GM19455 (cell line): Measurements from ENCODE around the gene SACM1L.

Experiments
- ATAC-seq: cut with Tn5 transposase; IDR thresholded peaks from one replicate; pipeline ENCODE4 v1.9.1; 2021; ENCODE audit not compliant: unreplicated experiment

The SACM1L gene

GRCh38 chr3:45783667-45784066 is 94.5 kb downstream of the SACM1L start:
- ATAC-seq: no peak

- no peak for ATAC-seq
These were observed 96.5 kb downstream of the SACM1L start for GRCh38 chr3:45785605-45786150.

GRCh38 chr3:45786801-45787495 is 97.8 kb downstream of the SACM1L start:
- no peak for ATAC-seq

GRCh38 chr3:45787551-45787950 is 98.4 kb downstream of the SACM1L start:
- ATAC-seq: no peak

GRCh38 chr3:45789235-45789812 is 100.1 kb downstream of the SACM1L start:
- no peak for ATAC-seq

GRCh38 chr3:45790596-45790995 is 101.4 kb downstream of the SACM1L start:
- no peak for ATAC-seq

- no peak for ATAC-seq
These were observed 102.8 kb downstream of the SACM1L start for GRCh38 chr3:45792036-45792435.

GRCh38 chr3:45792516-45793172 is 103.4 kb downstream of the SACM1L start:
- no peak for ATAC-seq

GRCh38 chr3:45793482-45794176 is 104.4 kb downstream of the SACM1L start:
- ATAC-seq: no peak

- ATAC-seq: no peak
These were observed 105.0 kb downstream of the SACM1L start for GRCh38 chr3:45794177-45794560.

- ATAC-seq: no peak
These were observed 105.5 kb downstream of the SACM1L start for GRCh38 chr3:45794660-45795059.
